Measurements from ENCODE around the gene RWDD2A.

RWDD2A gene

DNA sequence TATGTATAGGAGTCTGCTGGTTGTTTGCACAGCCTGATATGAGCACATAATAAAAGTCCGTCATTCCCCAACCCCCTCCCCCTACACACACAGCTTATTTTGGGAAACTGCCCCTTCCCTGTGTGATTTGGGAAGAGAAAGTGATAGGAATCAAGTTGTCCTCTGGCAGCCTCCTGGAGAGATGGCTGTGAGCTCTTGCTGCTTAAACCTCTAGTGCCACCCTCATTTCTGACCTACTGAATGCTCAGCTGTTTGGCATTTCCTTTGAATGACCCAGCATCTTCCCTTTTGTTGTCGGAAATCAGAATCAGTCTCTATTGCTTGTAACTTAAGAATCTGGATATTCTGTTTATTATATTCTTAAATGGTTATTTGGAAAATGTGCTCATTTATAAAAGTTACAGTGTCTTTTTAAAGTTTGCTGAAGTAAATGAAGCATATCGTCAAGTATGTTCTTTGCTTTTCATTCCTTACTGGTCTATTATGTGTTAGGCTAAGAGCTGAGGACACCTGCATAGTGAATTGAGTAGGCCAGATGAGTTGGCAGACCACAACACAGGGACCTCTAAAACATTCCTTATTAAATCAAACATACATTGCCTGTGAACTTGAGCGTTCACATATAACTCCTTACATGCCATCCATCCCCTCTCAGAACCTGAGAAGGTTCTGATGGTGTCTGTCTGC lies 5.5 kb downstream of the RWDD2A start:
- DNase-seq (ENCODE audit: low read depth): no peak
- TF ChIP-seq CTCF (IDR thresholded peaks at IDR 0.05; ENCODE audit: insufficient read depth, low read depth, low read length, missing control alignments): no peak
- no peak overlapping the region for H3K4me3 ChIP-seq (ENCODE audit: low read depth, low read length)

- no peak overlapping the region for H3K4me3 ChIP-seq (ENCODE audit: low read depth, low read length)
- no peak for TF ChIP-seq CTCF (IDR thresholded peaks at IDR 0.05; ENCODE audit: insufficient read depth, low read depth, low read length, missing control alignments)
- DNase-seq (ENCODE audit: low read depth): peak; percentile 18
Observed at GRCh38 chr6:83199173-83199862, 6.2 kb downstream of the RWDD2A start.

- DNase-seq (ENCODE audit: low read depth): no peak
- H3K4me3 ChIP-seq (ENCODE audit: low read depth, low read length): no peak overlapping the region
- TF ChIP-seq CTCF (IDR thresholded peaks at IDR 0.05; ENCODE audit: insufficient read depth, low read depth, low read length, missing control alignments): no peak
Observed at GRCh38 chr6:83199863-83200225, 6.7 kb downstream of the RWDD2A start.

DNA sequence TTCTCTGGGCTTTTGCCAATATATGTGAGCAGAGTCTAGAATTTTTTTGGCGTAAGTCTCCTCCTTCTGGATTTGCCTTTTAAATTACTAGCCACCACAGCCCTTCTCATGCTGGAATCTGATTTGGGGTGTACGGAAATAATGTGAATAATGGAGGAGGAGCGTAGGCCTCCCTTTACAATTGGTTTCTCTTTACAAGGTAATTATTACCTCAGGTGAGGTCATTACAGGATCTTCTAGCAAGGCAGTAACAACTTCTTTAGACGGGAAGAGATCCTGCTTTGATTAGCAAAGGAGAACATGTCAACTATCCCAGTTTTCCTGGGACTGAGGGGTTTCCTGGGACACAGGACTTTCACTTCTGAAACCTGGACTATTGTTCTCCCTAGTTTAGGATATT lies 8.9 kb downstream of the RWDD2A start:
- H3K4me3 ChIP-seq (ENCODE audit: low read depth, low read length): no peak overlapping the region
- DNase-seq (ENCODE audit: low read depth): no peak
- no peak for TF ChIP-seq CTCF (IDR thresholded peaks at IDR 0.05; ENCODE audit: insufficient read depth, low read depth, low read length, missing control alignments)

GRCh38 chr6:83215131-83216047 lies 22.2 kb downstream of the RWDD2A start:
- H3K4me3 ChIP-seq (ENCODE audit: low read depth, low read length): no peak overlapping the region
- peak; percentile 80 for DNase-seq (ENCODE audit: low read depth)
- peak; percentile 78 for TF ChIP-seq CTCF (IDR thresholded peaks at IDR 0.05; ENCODE audit: insufficient read depth, low read depth, low read length, missing control alignments)

GRCh38 chr6:83216806-83217205 lies 23.6 kb downstream of the RWDD2A start:
- H3K4me3 ChIP-seq (ENCODE audit: low read depth, low read length): no peak overlapping the region
- no peak for TF ChIP-seq CTCF (IDR thresholded peaks at IDR 0.05; ENCODE audit: insufficient read depth, low read depth, low read length, missing control alignments)
- DNase-seq (ENCODE audit: low read depth): no peak

Data from GM12865 (cell line).